Measurements from ENCODE around the gene PDXP.

PDXP gene

GRCh38 chr22:37629928-37630327 lies 28.6 kb upstream of the PDXP start:
- DNase-seq (ENCODE audit: low spot score): no peak

GRCh38 chr22:37630839-37631435 lies 27.6 kb upstream of the PDXP start:
- DNase-seq (ENCODE audit: low spot score): no peak

- DNase-seq (ENCODE audit: low spot score): no peak
These were observed 26.9 kb upstream of the PDXP start for GRCh38 chr22:37631448-37632173.

- no peak for DNase-seq (ENCODE audit: low spot score)
These were observed 26.1 kb upstream of the PDXP start for GRCh38 chr22:37632174-37633088.

- peak; percentile 53 for DNase-seq (ENCODE audit: low spot score)
These were observed 25.4 kb upstream of the PDXP start for GRCh38 chr22:37633089-37633624.

GRCh38 chr22:37633625-37634416 lies 24.7 kb upstream of the PDXP start:
- DNase-seq (ENCODE audit: low spot score): peak; percentile 71

- no peak for DNase-seq (ENCODE audit: low spot score)
These were observed 24.1 kb upstream of the PDXP start for GRCh38 chr22:37634417-37634924.

- DNase-seq (ENCODE audit: low spot score): no peak
These were observed 23.4 kb upstream of the PDXP start for GRCh38 chr22:37635157-37635556.

GRCh38 chr22:37636186-37636948 lies 22.2 kb upstream of the PDXP start:
- no peak for DNase-seq (ENCODE audit: low spot score)

- DNase-seq (ENCODE audit: low spot score): no peak
These were observed 21.6 kb upstream of the PDXP start for GRCh38 chr22:37636949-37637273.

GRCh38 chr22:37638391-37639069 lies 20.0 kb upstream of the PDXP start:
- no peak for DNase-seq (ENCODE audit: low spot score)

- peak; percentile 57 for DNase-seq (ENCODE audit: low spot score)
These were observed 19.3 kb upstream of the PDXP start, which contains the start of gene SH3BP1 for GRCh38 chr22:37639070-37639760. TSS of gene SH3BP1 (plus strand) at chr22:37639669. CDS start at chr22:37639788, 119 bp downstream.

- DNase-seq (ENCODE audit: low spot score): peak; percentile 48
These were observed 18.5 kb upstream of the PDXP start for GRCh38 chr22:37639771-37640590.

- no peak for DNase-seq (ENCODE audit: low spot score)
These were observed 17.6 kb upstream of the PDXP start for GRCh38 chr22:37640591-37641560.

- DNase-seq (ENCODE audit: low spot score): no peak
These were observed 17.0 kb upstream of the PDXP start for GRCh38 chr22:37641561-37641949.

- peak; percentile 89 for DNase-seq (ENCODE audit: low spot score)
These were observed 15.2 kb upstream of the PDXP start for GRCh38 chr22:37643225-37643847.

- no peak for DNase-seq (ENCODE audit: low spot score)
These were observed 11.2 kb upstream of the PDXP start for GRCh38 chr22:37647317-37647716.

Measured in NAMALWA (cell line).